Measurements from ENCODE around the gene MAP7.
"Not testable (repeated sequence)": the region's sequence is repeated elsewhere in the genome, so short reads cannot be mapped to it uniquely, and the experiment has no call there.

DNA sequence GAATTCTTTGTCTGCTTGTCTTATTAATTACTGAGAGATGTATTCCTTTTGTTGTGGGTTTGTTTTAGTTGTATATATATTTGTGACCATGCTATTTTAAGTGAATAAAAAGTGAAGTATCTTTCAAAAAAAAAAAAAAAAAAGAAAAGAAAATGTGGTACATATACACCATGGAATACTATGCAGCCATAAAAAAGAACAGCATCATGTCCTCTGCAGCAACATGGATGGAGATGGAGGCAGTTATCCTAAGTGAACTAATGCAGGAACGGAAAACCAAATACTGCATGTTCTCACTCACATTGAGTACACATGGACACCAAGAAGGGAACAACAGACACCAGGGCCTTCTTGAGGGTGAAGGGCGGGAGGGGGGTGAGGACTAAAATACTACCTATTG, 67.2 kb downstream of the MAP7 start:
- TF ChIP-seq, protein P1, sequence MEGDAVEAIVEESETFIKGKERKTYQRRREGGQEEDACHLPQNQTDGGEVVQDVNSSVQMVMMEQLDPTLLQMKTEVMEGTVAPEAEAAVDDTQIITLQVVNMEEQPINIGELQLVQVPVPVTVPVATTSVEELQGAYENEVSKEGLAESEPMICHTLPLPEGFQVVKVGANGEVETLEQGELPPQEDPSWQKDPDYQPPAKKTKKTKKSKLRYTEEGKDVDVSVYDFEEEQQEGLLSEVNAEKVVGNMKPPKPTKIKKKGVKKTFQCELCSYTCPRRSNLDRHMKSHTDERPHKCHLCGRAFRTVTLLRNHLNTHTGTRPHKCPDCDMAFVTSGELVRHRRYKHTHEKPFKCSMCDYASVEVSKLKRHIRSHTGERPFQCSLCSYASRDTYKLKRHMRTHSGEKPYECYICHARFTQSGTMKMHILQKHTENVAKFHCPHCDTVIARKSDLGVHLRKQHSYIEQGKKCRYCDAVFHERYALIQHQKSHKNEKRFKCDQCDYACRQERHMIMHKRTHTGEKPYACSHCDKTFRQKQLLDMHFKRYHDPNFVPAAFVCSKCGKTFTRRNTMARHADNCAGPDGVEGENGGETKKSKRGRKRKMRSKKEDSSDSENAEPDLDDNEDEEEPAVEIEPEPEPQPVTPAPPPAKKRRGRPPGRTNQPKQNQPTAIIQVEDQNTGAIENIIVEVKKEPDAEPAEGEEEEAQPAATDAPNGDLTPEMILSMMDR (conservative IDR thresholded peaks at IDR 0.05), result not testable (repeated sequence)
- TF ChIP-seq ZFX (IDR thresholded peaks at IDR 0.05), result not testable (repeated sequence)
